Gastroesophageal sphincter (tissue), 4 donors: ENCODE measurements around the gene FTCD. TPM values are rescaled to one million over a fixed set of nuclear protein-coding genes. Genes with fewer than 3 reads are reported as not detected.

Source experiments
- ATAC-seq: fragments of 150-250 bp; one replicate; pipeline ENCODE4 v1.9.1; 2016; ENCODE audit warnings: mild to moderate bottlenecking, moderate library complexity
- H3K27ac ChIP-seq, 4 donors: fragments of 200-600 bp; sonication (generic) in 3 of 4; 1 replicate in 3 of 4; 2 replicates in 1 of 4; pipeline ENCODE4 v1.5.1; 2016 to 2019
- H3K27me3 ChIP-seq: fragments of 200-600 bp; sonication (generic); one replicate; pipeline ENCODE4 v1.5.1; 2019
- H3K36me3 ChIP-seq, 2 donors: fragments of 200-600 bp; sonication (generic); one replicate each; pipeline ENCODE4 v1.5.1; 2019; ENCODE audit warnings: control low read depth in 1 of 2
- H3K4me1 ChIP-seq, 3 donors: fragments of 200-600 bp; sonication (generic); 1 replicate in 2 of 3; 2 replicates in 1 of 3; pipeline ENCODE4 v1.5.1; 2016 to 2019; ENCODE audit warnings: control low read depth in 2 of 3
- H3K4me3 ChIP-seq, 2 donors: fragments of 200-600 bp; sonication (generic); one replicate each; pipeline ENCODE4 v1.5.1; 2019; ENCODE audit warnings: mild to moderate bottlenecking in 1 of 2, moderate library complexity in 1 of 2
- H3K9me3 ChIP-seq, 3 donors: fragments of 200-600 bp; sonication (generic); one replicate each; pipeline ENCODE4 v1.5.1; 2017 to 2019; ENCODE audit warnings: control low read depth in 2 of 3
- CTCF ChIP-seq, 4 experiments: fragments of 200-600 bp in 2 of 4; fragments of 450-650 bp in 2 of 4; sonication (generic) in 1 of 4; IDR thresholded peaks; one replicate each; pipeline ENCODE4 v1.5.1; 2017 to 2019; ENCODE audit warnings: antibody characterized with exemption in 4 of 4, mild to moderate bottlenecking in 2 of 4, moderate library complexity in 2 of 4
- EP300 ChIP-seq: sonication (generic); formaldehyde crosslinking; IDR thresholded peaks from one replicate; pipeline ENCODE4 v1.6.1; 2017; ENCODE audit warnings: antibody characterized with exemption, mild to moderate bottlenecking
- POLR2A ChIP-seq, 2 donors: fragments of 450-650 bp; IDR thresholded peaks; one replicate each; pipeline ENCODE4 v1.6.1; 2017; ENCODE audit warnings: antibody characterized with exemption in 2 of 2, mild to moderate bottlenecking in 2 of 2, moderate library complexity in 1 of 2
- POLR2AphosphoS5 ChIP-seq: sonication (generic); formaldehyde crosslinking; IDR thresholded peaks from one replicate; pipeline ENCODE4 v1.6.1; 2017; ENCODE audit warnings: antibody characterized with exemption
- WGBS, 2 donors: methylation state at CpG; one replicate each; pipeline ENCODE4 v1.1.5; 2018; ENCODE audit warnings: low coverage in 1 of 2; 5-methylcytosine and 5-hydroxymethylcytosine counted together
- total RNA-seq, 4 donors: library from RNA; depleted of rRNA; stranded (reverse); fragments of >200 nt; gene quantifications; one replicate each; pipeline ENCODE4 v1.1.0, GENCODE V29; 2016

FTCD gene
- total RNA-seq, 4 donors from 2014 or later = 0.31 to 1.5 TPM; not detected in 2

- peaks cover 0 to 4% (median 0%) of the 10 kb centered on the region in 3 donors for H3K9me3 ChIP-seq
- no peaks in the 10 kb centered on the region for H3K27me3 ChIP-seq
- no peaks in the 10 kb centered on the region for H3K36me3 ChIP-seq
- H3K27ac ChIP-seq = peak overlapping the region; percentile 98 to 100 (median 98)
- peaks cover 6 to 70% (median 27%) of the 10 kb centered on the region in 3 donors for H3K4me1 ChIP-seq
- peak overlapping the region in 1 of 2 donors; percentile 41 for H3K4me3 ChIP-seq
- no peak for TF ChIP-seq CTCF (IDR thresholded peaks at IDR 0.05)
- no peak for TF ChIP-seq POLR2A (IDR thresholded peaks at IDR 0.05)
- TF ChIP-seq POLR2AphosphoS5 = no peak
- no peak for TF ChIP-seq EP300
- 39 to 60% methylated on average over 1 to 8 of the region's 11 CpGs for WGBS, 2 donors
- peak; percentile 34 for ATAC-seq
Observed at GRCh38 chr21:46092811-46093667, 62.3 kb downstream of the FTCD start.

GRCh38 chr21:46092026-46092764, 63.2 kb downstream of the FTCD start:
- 17 to 25% methylated on average over 9 to 12 of the region's 23 CpGs for WGBS, 2 donors
- Histone ChIP-seq H3K27ac (peak overlapping the region; percentile 98 to 100 (median 98)), H3K27me3 (no peaks in the 10 kb centered on the region), H3K36me3 (no peaks in the 10 kb centered on the region), H3K4me1 (peaks cover 6 to 61% (median 26%) of the 10 kb centered on the region in 3 donors), H3K4me3 (peak overlapping the region; percentile 2 to 41), H3K9me3 (peaks cover 0 to 8% (median 0%) of the 10 kb centered on the region in 3 donors)
- peak; percentile 91 for ATAC-seq
- peak; percentile 70 to 75 for TF ChIP-seq POLR2A (IDR thresholded peaks at IDR 0.05)
- no peak for TF ChIP-seq EP300
- peak; percentile 88 for TF ChIP-seq POLR2AphosphoS5

GRCh38 chr21:46091631-46092025, 63.8 kb downstream of the FTCD start:
- H3K36me3 ChIP-seq = no peaks in the 10 kb centered on the region
- TF ChIP-seq CTCF (IDR thresholded peaks at IDR 0.05) = peak in 1 of 4 experiments; percentile 0
- no peak for TF ChIP-seq EP300
- no peaks in the 10 kb centered on the region for H3K27me3 ChIP-seq
- ATAC-seq = no peak
- H3K4me1 ChIP-seq = peaks cover 6 to 56% (median 22%) of the 10 kb centered on the region in 3 donors
- H3K4me3 ChIP-seq = peak overlapping the region in 1 of 2 donors; percentile 41
- 15 to 30% methylated on average over 5 to 8 of the region's 8 CpGs for WGBS, 2 donors
- peak overlapping the region; percentile 98 to 100 (median 98) for H3K27ac ChIP-seq
- H3K9me3 ChIP-seq = peaks cover 0 to 8% (median 0%) of the 10 kb centered on the region in 3 donors

- H3K36me3 ChIP-seq = no peaks in the 10 kb centered on the region
- WGBS, 2 donors = 74 to 76% methylated on average over 4 of the region's 4 CpGs
- H3K4me1 ChIP-seq = peaks cover 6 to 51% (median 22%) of the 10 kb centered on the region in 3 donors
- H3K4me3 ChIP-seq = no peak overlapping the region
- H3K27me3 ChIP-seq = no peaks in the 10 kb centered on the region
- no peak for TF ChIP-seq POLR2A (IDR thresholded peaks at IDR 0.05)
- TF ChIP-seq POLR2AphosphoS5 = no peak
- no peak for TF ChIP-seq EP300
- no peak for TF ChIP-seq CTCF (IDR thresholded peaks at IDR 0.05)
- no peak for ATAC-seq
- H3K9me3 ChIP-seq = peaks cover 0 to 8% (median 0%) of the 10 kb centered on the region in 3 donors
- peak overlapping the region; percentile 98 to 100 (median 98) for H3K27ac ChIP-seq
Observed at GRCh38 chr21:46091118-46091517, 64.3 kb downstream of the FTCD start.

GRCh38 chr21:46089285-46089684, 66.1 kb downstream of the FTCD start:
- ATAC-seq = no peak
- TF ChIP-seq POLR2AphosphoS5 = no peak
- TF ChIP-seq EP300 = no peak
- no peak for TF ChIP-seq POLR2A (IDR thresholded peaks at IDR 0.05)
- TF ChIP-seq CTCF (IDR thresholded peaks at IDR 0.05) = no peak
- Histone ChIP-seq H3K9me3 (peaks cover 0 to 8% (median 0%) of the 10 kb centered on the region in 3 donors), H3K36me3 (no peaks in the 10 kb centered on the region), H3K4me3 (no peak overlapping the region), H3K27me3 (no peaks in the 10 kb centered on the region), H3K27ac (peak overlapping the region in 2 of 4 donors; percentile 25 to 26), H3K4me1 (peaks cover 6 to 34% (median 22%) of the 10 kb centered on the region in 3 donors)
- 46 to 70% methylated on average over 3 to 5 of the region's 5 CpGs for WGBS, 2 donors
